Esophagus muscularis mucosa (tissue), 4 donors: Measurements from ENCODE around the gene SKAP2. TPM values are rescaled to one million over a fixed set of nuclear protein-coding genes. Genes with fewer than 3 reads are reported as not detected.

Source experiments
- DNase-seq: peaks from one replicate; pipeline ENCODE4 v3.0.0-alpha.2; 2017; ENCODE audit errors: extremely low spot score
- H3K27ac ChIP-seq, 4 donors: fragments of 200-600 bp; sonication (generic); replicated peaks in 1 of 4; 1 replicate in 3 of 4; 2 replicates in 1 of 4; pipeline ENCODE4 v1.5.1; 2016 to 2019; ENCODE audit warnings: mild to moderate bottlenecking in 1 of 4
- H3K27me3 ChIP-seq, 4 donors: fragments of 200-600 bp; sonication (generic); one replicate each; pipeline versions ENCODE4 v1.5.1 to v1.6.0; 2016 to 2019
- H3K36me3 ChIP-seq, 4 donors: fragments of 200-600 bp; sonication (generic); one replicate each; pipeline ENCODE4 v1.5.1; 2016 to 2019
- H3K4me1 ChIP-seq, 4 donors: fragments of 200-600 bp; sonication (generic); one replicate each; pipeline ENCODE4 v1.5.1; 2016 to 2019
- H3K4me3 ChIP-seq, 4 donors: fragments of 200-600 bp; sonication (generic); 1 replicate in 2 of 4; 2 replicates in 2 of 4; pipeline ENCODE4 v1.5.1; 2016 to 2019; ENCODE audit warnings: mild to moderate bottlenecking in 4 of 4, moderate library complexity in 1 of 4
- H3K9me3 ChIP-seq, 4 donors: fragments of 200-600 bp; sonication (generic); 1 replicate in 3 of 4; 2 replicates in 1 of 4; pipeline ENCODE4 v1.5.1; 2016 to 2019
- CTCF ChIP-seq, 3 experiments: fragments of 200-600 bp in 2 of 3; fragments of 450-650 bp in 1 of 3; sonication (generic) in 2 of 3; IDR thresholded peaks; one replicate each; pipeline ENCODE4 v1.5.1; 2017 to 2019; ENCODE audit warnings: antibody characterized with exemption in 3 of 3, mild to moderate bottlenecking in 2 of 3, moderate library complexity in 1 of 3
- EP300 ChIP-seq: sonication (generic); formaldehyde crosslinking; IDR thresholded peaks from one replicate; pipeline ENCODE4 v1.6.1; 2017; ENCODE audit warnings: antibody characterized with exemption
- POLR2A ChIP-seq: fragments of 450-650 bp; IDR thresholded peaks from one replicate; pipeline ENCODE4 v1.6.1; 2017; ENCODE audit warnings: antibody characterized with exemption, moderate library complexity, mild to moderate bottlenecking, low read depth
- POLR2AphosphoS5 ChIP-seq, 2 donors: sonication (generic); formaldehyde crosslinking; IDR thresholded peaks; one replicate each; pipeline ENCODE4 v1.6.1; 2017; ENCODE audit warnings: antibody characterized with exemption in 2 of 2
- WGBS: methylation state at CpG from one replicate; pipeline ENCODE4 v1.1.5; 2018; 5-methylcytosine and 5-hydroxymethylcytosine counted together
- intact Hi-C: fragments of 100-400 bp; cut with DNase I; formaldehyde crosslinking; loops from one replicate; pipeline ENCODE4 v1.15.1; 2023
- total RNA-seq, 4 donors: library from RNA; depleted of rRNA; stranded (reverse); fragments of >200 nt; gene quantifications; one replicate each; pipeline versions ENCODE4 v1.1.0 to v1.2.1, GENCODE V29; 2016

Gene SKAP2
- total RNA-seq, 4 donors from 2014 or later = 44.2 to 47.1 (median 45.1) TPM

- no peak overlapping the region for H3K27ac ChIP-seq
- 6% methylated on average over 5 of the region's 5 CpGs for WGBS
- intact Hi-C loops = loop anchor here (2.0 kb wide), 1 partner anchor 299 kb away; no protein-coding TSS in a partner anchor
- DNase-seq = no peak
- no peak overlapping the region for H3K4me3 ChIP-seq
- H3K27me3 ChIP-seq = no peaks in the 10 kb centered on the region
- TF ChIP-seq EP300 (no peak), CTCF (IDR thresholded peaks at IDR 0.05) (peak; percentile 67 to 76 (median 76)), POLR2A (no peak), POLR2AphosphoS5 (IDR thresholded peaks at IDR 0.05) (peak; percentile 23 to 41)
- peaks cover 0 to 7% (median 2%) of the 10 kb centered on the region in 4 donors for H3K36me3 ChIP-seq
- peaks cover 0 to 16% (median 7%) of the 10 kb centered on the region in 4 donors for H3K4me1 ChIP-seq
- no peaks in the 10 kb centered on the region for H3K9me3 ChIP-seq
These were observed 196.8 kb downstream of the SKAP2 start for GRCh38 chr7:26667514-26668133.

GRCh38 chr7:26664735-26665416 lies 199.5 kb downstream of the SKAP2 start:
- TF ChIP-seq EP300 (no peak), POLR2A (no peak), POLR2AphosphoS5 (IDR thresholded peaks at IDR 0.05) (peak in 1 of 2 donors; percentile 39), CTCF (IDR thresholded peaks at IDR 0.05) (no peak)
- intact Hi-C loops = no loop called here
- Histone ChIP-seq H3K4me1 (peaks cover 0 to 10% (median 7%) of the 10 kb centered on the region in 4 donors), H3K27ac (no peak overlapping the region), H3K36me3 (peaks cover 0 to 7% (median 2%) of the 10 kb centered on the region in 4 donors), H3K27me3 (no peaks in the 10 kb centered on the region), H3K4me3 (no peak overlapping the region), H3K9me3 (no peaks in the 10 kb centered on the region)
- DNase-seq = no peak
- WGBS = 67% methylated on average over 5 of the region's 5 CpGs

- peaks cover 0 to 9% (median 7%) of the 10 kb centered on the region in 4 donors for H3K4me1 ChIP-seq
- H3K4me3 ChIP-seq = no peak overlapping the region
- H3K27ac ChIP-seq = no peak overlapping the region
- peaks cover 0 to 7% (median 2%) of the 10 kb centered on the region in 4 donors for H3K36me3 ChIP-seq
- TF ChIP-seq POLR2A (no peak), EP300 (no peak)
- intact Hi-C loops = no loop called here
- DNase-seq = no peak
- WGBS = 78% methylated on average over 1 of the region's 1 CpG
- H3K27me3 ChIP-seq = no peaks in the 10 kb centered on the region
- no peaks in the 10 kb centered on the region for H3K9me3 ChIP-seq
These were observed 200.1 kb downstream of the SKAP2 start for GRCh38 chr7:26664274-26664673.

GRCh38 chr7:26663874-26664273 lies 200.5 kb downstream of the SKAP2 start:
- DNase-seq = no peak
- Histone ChIP-seq H3K4me3 (no peak overlapping the region), H3K9me3 (no peaks in the 10 kb centered on the region), H3K36me3 (peaks cover 0 to 5% (median 2%) of the 10 kb centered on the region in 4 donors), H3K27ac (no peak overlapping the region), H3K27me3 (no peaks in the 10 kb centered on the region), H3K4me1 (peaks cover 0 to 9% (median 7%) of the 10 kb centered on the region in 4 donors)
- intact Hi-C loops = no loop called here
- TF ChIP-seq POLR2A (no peak), CTCF (IDR thresholded peaks at IDR 0.05) (no peak), EP300 (no peak), POLR2AphosphoS5 (IDR thresholded peaks at IDR 0.05) (no peak)
- WGBS = 86% methylated on average over 4 of the region's 4 CpGs

- Histone ChIP-seq H3K36me3 (no peaks in the 10 kb centered on the region), H3K4me3 (no peak overlapping the region), H3K27me3 (no peaks in the 10 kb centered on the region), H3K27ac (no peak overlapping the region), H3K4me1 (peaks cover 0 to 5% (median 5%) of the 10 kb centered on the region in 4 donors), H3K9me3 (no peaks in the 10 kb centered on the region)
- no peak for DNase-seq
- 93% methylated on average over 6 of the region's 6 CpGs for WGBS
- intact Hi-C loops = no loop called here
- no peak for TF ChIP-seq POLR2A
- TF ChIP-seq EP300 = no peak
- no peak for TF ChIP-seq POLR2AphosphoS5 (IDR thresholded peaks at IDR 0.05)
- no peak for TF ChIP-seq CTCF (IDR thresholded peaks at IDR 0.05)
These were observed 201.7 kb downstream of the SKAP2 start for GRCh38 chr7:26662646-26663045.
